Raji (cell line): ENCODE results near the gene CNTN6.

Source experiments
- POLR2A ChIP-seq: IDR thresholded peaks from 2 replicates; pipeline ENCODE4 v1.6.1; 2011; ENCODE audit warnings: low read depth, low read length, control low read depth; ENCODE audit not compliant: insufficient read depth

The CNTN6 gene

GRCh38 chr3:1406250-1406649 is 313.4 kb downstream of the CNTN6 start:
- no peak for TF ChIP-seq POLR2A

GRCh38 chr3:1421577-1421976 is 328.8 kb downstream of the CNTN6 start:
- TF ChIP-seq POLR2A: no peak

- TF ChIP-seq POLR2A: no peak
These were observed 330.8 kb downstream of the CNTN6 start for GRCh38 chr3:1423566-1424089.

GRCh38 chr3:1439395-1439794 is 346.6 kb downstream of the CNTN6 start:
- no peak for TF ChIP-seq POLR2A

GRCh38 chr3:1442271-1442670 is 349.4 kb downstream of the CNTN6 start:
- no peak for TF ChIP-seq POLR2A

- TF ChIP-seq POLR2A: no peak
These were observed 351.4 kb downstream of the CNTN6 start for GRCh38 chr3:1444195-1444594.

GRCh38 chr3:1446531-1446930 is 353.7 kb downstream of the CNTN6 start:
- TF ChIP-seq POLR2A: no peak

GRCh38 chr3:1447452-1447851 is 354.6 kb downstream of the CNTN6 start:
- TF ChIP-seq POLR2A: no peak

GRCh38 chr3:1448443-1448842 is 355.6 kb downstream of the CNTN6 start:
- no peak for TF ChIP-seq POLR2A
